ENCODE data around the gene TMEM144.

- no peak for TF ChIP-seq SUZ12 (IDR thresholded peaks at IDR 0.05; ENCODE audit: extremely low read depth, insufficient read depth, insufficient read length)
- no peak for TF ChIP-seq ZNF274 (IDR thresholded peaks at IDR 0.05; ENCODE audit: low read depth, low read length)
- no peak for TF ChIP-seq YY1 (IDR thresholded peaks at IDR 0.05; ENCODE audit: insufficient read depth, insufficient read length)
Observed at GRCh38 chr4:158182736-158183135, 27.6 kb upstream of the TMEM144 start.

All from NT2/D1 (cell line).